Epithelial cell of esophagus (primary cell): ENCODE measurements around the gene BRD9.
A peak's percentile ranks its signal among the peaks of the same experiment; 100 is the strongest.
"Not testable (repeated sequence)": the region's sequence is repeated elsewhere in the genome, so short reads cannot be mapped to it uniquely, and the experiment has no call there.

Experiments used
- DNase-seq: peaks from one replicate; pipeline ENCODE4 v3.0.0; 2010; ENCODE audit warnings: low read depth
- H3K4me3 ChIP-seq: 2 replicates; pipeline ENCODE4 v1.5.1; 2011; ENCODE audit warnings: mild to moderate bottlenecking, low read length, control low read depth
- CTCF ChIP-seq: IDR thresholded peaks from 2 replicates; pipeline ENCODE4 v1.5.1; 2011; ENCODE audit warnings: low read depth, mild to moderate bottlenecking, low read length, control low read depth, inconsistent platforms; ENCODE audit not compliant: insufficient read depth; ENCODE audit errors: missing control alignments

The BRD9 gene

GRCh38 chr5:892394-893136 lies at the start of gene BRD9, which contains the start of gene TRIP13:
Gene BRD9 (minus strand): TSS chr5:892801. CDS start chr5:892657, 144 bp downstream.
Gene TRIP13 (plus strand): TSS chr5:892884. CDS start chr5:892999, 115 bp downstream.
- no peak for TF ChIP-seq CTCF
- peak; percentile 81 for DNase-seq
- peak within 1 kb of the TSS; percentile 98 for H3K4me3 ChIP-seq

GRCh38 chr5:940741-941140 lies 48.1 kb upstream of the BRD9 start:
- not testable (repeated sequence) for H3K4me3 ChIP-seq, DNase-seq

DNA sequence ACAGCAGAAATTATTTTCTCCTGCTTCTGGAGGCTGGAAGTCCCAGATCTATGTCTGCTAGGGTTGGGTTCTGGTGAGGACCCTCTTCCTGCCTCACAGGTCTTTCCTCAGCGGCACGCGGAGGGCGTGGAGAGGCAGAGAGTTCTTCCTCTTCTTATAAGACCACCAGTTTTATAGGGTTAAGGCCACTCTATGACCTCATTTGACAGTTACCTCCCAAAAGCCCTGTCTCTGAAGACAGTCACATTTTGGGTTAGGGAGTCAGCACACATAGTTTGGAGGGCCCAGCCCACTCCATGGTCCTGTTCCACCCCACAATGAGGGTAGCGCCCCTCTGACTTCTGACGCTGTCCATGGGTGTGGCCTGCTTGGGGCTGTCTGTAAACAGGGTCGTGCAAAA lies 46.8 kb upstream of the BRD9 start:
- DNase-seq = no peak
- TF ChIP-seq CTCF = no peak
- no peak overlapping the region for H3K4me3 ChIP-seq

DNA sequence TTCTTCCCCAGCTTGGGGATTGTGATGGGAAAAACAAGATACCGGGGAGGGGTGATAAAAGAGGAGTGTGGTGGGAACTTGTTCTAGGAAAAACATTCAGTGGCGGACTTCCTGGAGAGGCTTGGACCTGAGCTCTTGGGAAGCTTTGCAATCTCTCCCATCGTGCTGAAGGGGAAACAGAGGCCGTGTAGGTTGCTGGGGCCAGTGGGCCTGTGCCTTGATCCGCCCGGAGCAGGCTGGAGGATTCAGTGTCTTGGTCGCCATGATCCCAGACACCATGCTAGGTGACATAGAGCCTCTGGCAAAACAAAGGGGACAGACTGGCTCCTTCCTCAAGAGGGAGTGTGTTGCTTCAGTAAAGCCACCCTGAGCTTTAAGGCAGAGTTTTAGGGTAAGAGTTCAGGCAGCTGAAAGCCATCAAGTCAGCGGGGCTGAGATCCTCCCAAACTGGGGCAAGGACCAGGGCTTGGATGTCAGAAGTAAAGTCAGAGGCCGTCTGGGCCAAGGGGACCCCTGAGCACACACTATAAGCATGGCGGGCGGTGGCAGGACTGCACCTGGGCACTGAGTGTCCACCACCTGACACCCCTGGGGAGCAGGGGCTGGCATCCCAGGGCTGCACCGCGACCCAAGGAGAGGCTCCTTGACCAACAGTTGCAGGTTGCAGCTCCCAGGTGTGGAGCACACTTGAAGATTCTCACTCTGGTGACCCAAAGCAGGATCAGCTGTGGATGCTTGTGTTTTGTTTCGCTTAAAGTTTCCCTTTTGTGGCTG lies 44.7 kb upstream of the BRD9 start:
- no peak for DNase-seq
- no peak for TF ChIP-seq CTCF
- no peak overlapping the region for H3K4me3 ChIP-seq

- no peak for TF ChIP-seq CTCF
- DNase-seq = no peak
- H3K4me3 ChIP-seq = no peak overlapping the region
Observed at GRCh38 chr5:936149-937144, 43.8 kb upstream of the BRD9 start.

DNA sequence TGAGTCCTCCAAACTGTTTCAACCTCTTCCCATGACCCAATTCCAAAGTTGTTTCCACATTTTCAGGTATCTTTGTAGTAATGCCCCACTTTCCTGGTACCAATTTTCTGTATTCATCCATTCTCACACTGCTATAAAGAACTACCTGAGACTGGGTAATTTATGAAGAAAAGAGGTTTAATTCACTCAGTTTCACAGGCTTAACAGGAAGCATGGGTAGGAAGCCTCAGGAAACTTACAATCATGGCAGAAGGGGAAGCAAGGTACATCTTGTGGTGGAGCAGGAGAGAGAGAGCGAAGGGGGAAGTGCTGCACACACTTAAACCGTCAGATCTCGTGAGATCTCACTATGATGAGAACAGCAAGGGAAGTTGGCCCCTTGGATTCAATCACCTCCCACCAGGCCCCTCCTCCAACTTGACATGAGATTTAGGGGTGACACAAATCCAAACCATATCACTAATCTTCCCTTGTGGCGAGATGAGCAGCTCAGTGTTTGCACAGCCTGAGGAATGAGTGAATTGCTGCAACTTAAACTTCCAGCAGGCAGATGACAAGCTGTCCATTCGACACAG lies 43.0 kb upstream of the BRD9 start:
- H3K4me3 ChIP-seq = no peak overlapping the region
- TF ChIP-seq CTCF = no peak
- DNase-seq = no peak

DNA sequence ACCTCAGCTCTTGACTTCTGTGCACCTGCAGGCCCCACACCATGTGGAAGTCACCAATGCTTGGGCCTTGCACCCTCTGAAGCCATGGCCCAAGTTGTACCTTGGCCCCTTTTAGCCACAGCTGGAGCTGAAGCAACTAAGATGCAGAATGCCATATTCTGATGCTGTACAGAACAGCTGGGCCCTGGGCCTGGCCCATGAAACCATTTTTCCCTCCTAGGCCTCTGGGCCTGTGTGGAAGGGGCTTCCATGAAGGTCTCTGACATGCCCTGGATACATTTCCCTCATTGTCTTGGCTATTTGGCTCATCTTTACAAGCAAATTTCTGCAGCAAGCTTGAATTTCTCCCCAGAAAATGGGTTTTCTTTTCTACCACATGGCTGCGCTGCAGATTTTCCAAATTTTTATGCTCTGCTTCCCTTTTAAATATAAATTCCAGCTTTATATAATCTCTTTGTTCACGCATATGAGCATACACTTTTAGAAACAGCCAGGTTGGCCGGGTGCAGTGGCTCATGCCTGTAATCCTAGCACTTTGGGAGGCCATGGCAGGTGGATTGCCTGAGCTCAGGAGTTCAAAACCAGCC lies 41.9 kb upstream of the BRD9 start:
- H3K4me3 ChIP-seq, DNase-seq: not testable (repeated sequence)

GRCh38 chr5:933951-934350 lies 41.4 kb upstream of the BRD9 start:
- not testable (repeated sequence) for DNase-seq, H3K4me3 ChIP-seq
